GM21526 (cell line): ENCODE data around the gene UGT1A10.
"Not testable (repeated sequence)": the region's sequence is repeated elsewhere in the genome, so short reads cannot be mapped to it uniquely, and the experiment has no call there.

Experiments used
- ATAC-seq: cut with Tn5 transposase; IDR thresholded peaks from one replicate; pipeline ENCODE4 v1.9.1; 2021; ENCODE audit warnings: moderate library complexity; ENCODE audit not compliant: unreplicated experiment, low FRiP score

Gene UGT1A10

GRCh38 chr2:233636306-233636705 is at the start of gene UGT1A10:
TSS of gene UGT1A10 (plus strand) at chr2:233636448. CDS start at chr2:233636523, 75 bp downstream.
- not testable (repeated sequence) for ATAC-seq

DNA sequence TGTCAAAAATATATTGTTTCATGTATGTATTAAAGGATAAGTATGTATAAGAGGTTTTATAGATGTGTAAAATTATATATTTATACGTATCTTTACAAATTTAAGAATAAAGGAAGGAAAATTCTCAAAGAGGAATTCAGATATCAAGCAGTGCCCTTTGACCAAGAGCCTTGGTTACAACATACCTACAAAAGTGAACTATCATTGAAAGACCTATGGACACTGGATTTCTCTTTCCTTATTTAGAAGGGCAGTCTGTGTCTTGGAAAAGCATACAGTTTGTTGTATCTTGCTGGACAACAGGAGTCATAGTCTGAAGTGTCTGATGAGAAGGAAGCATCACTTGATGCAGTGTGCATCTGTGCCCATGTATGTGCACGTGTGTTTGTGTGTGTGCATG is 47.8 kb upstream of the UGT1A10 start:
- no peak for ATAC-seq

GRCh38 chr2:233592706-233593105 is 43.5 kb upstream of the UGT1A10 start:
- ATAC-seq, result not testable (repeated sequence)

GRCh38 chr2:233593201-233593600 is 43.0 kb upstream of the UGT1A10 start:
- no peak for ATAC-seq

GRCh38 chr2:233597522-233597921 is 38.7 kb upstream of the UGT1A10 start:
- ATAC-seq, result no peak

- no peak for ATAC-seq
These were observed 37.3 kb upstream of the UGT1A10 start for GRCh38 chr2:233598952-233599351.

DNA sequence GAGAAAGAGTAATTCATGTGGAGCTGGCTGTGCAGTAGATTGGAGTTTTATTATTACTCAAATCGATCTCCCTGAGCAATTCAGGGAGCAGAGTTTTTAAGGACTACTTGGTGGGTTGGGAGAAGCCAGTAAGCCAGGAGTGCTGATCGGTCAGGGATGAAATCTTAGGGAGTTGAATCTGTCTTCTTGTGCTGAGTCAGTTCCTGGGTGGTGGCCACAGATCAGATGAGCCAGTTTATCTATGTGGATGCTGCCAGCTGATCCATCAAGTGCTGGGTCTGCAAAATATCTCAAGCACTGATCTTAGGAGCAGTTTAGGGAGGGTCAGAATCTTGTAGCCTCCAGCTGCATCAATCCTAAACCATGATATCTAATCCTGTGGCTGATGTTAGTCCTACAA is 35.9 kb upstream of the UGT1A10 start:
- ATAC-seq, result no peak

GRCh38 chr2:233602076-233602475 is 34.2 kb upstream of the UGT1A10 start:
- ATAC-seq, result no peak

DNA sequence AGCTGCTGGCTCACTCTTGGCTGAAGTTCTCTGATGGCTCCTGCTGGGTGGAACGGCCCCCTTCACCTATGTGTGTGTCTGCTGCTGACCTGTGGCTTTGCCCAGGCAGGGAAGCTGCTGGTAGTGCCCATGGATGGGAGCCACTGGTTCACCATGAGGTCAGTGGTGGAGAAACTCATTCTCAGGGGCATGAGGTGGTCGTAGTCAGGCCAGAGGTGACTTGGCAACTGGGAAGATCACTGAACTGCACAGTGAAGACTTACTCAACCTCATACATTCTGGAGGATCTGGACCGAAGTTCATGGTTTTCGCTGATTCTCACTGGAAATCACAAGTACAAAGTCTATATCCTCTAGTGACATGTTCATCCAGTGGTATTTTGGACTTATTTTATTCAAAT is 32.7 kb upstream of the UGT1A10 start:
- no peak for ATAC-seq

GRCh38 chr2:233604826-233605225 is 31.4 kb upstream of the UGT1A10 start:
- ATAC-seq, result no peak

DNA sequence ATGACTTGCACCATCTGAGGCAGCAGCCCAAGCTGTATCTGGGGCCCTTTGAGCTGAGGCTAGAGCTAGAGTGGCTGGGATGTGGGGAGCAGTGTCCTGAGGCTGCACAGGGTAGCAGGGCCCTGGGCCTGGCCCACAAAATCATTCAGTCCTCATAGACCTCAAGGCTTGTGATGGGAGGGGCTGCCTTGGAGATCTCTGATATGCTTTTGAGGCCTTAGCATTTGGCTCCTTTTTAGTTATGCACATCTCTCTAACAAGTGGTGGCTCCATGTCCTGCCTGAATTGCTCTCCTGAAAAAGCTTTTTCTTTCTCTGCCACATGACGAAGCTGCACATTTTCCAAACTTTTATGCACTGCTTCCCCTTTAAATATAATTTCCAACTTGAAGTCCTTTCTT is 30.6 kb upstream of the UGT1A10 start:
- ATAC-seq, result no peak

DNA sequence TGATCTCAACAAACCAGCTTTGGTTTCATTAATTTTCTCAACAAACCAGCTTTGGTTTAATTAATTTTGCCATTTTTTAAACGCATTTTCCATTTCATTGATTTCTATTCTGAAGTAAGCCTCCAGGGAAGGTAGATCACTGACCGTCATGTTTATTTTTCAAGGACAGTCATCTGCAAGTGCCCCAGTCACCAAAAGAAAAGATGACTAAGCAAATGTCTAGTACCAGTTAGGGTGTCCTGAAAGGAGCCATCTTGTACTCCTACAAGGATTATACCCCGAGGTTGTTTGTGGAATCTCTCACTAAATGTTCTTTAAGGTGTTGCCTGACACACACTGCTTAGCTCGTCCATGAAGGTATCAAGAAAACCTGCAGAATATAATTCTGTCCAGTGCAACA is 25.0 kb upstream of the UGT1A10 start:
- no peak for ATAC-seq

GRCh38 chr2:233617476-233617875 is 18.8 kb upstream of the UGT1A10 start, which contains the start of gene UGT1A8:
TSS of gene UGT1A8 (plus strand) at chr2:233617633. CDS start at chr2:233617708, 75 bp downstream.
- not testable (repeated sequence) for ATAC-seq

DNA sequence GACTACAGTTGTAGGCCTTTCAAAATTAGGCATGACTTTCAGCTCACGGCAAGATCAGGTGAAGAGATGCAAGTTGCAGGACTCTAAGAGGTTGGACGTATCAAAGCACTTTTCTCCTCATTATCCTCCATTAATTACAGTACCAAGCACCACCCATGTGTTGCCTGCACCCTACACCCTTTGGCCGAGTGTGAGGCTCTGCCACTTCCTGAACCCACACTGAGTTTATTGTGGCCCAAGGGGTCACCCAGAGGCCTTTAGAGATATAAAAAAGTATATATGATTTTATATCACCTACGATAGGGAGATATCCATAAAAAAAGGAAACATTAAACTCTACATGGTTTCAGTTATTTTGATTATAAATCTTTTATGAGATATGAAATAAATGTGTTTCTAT is 16.0 kb upstream of the UGT1A10 start:
- no peak for ATAC-seq

- not testable (repeated sequence) for ATAC-seq
These were observed 14.4 kb upstream of the UGT1A10 start for GRCh38 chr2:233621863-233622262.

- no peak for ATAC-seq
These were observed 8.8 kb upstream of the UGT1A10 start for GRCh38 chr2:233627331-233628025.

DNA sequence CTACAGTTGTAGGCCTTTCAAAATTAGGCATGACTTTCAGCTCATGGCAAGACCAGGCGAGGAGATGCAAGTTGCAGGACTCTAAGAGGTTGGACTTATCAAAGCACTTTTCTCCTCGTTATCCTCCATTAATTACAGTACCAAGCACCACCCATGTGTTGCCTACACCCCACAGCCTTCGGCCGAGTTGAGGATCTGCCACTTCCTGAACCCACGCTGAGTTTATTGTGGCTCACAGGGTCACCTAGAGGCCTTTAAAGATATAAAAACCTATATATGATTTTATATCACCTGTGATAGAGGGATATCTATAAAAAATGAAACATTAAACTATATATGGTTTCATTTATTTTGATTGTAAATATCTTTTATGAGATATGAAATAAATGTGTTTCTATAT is 2.6 kb downstream of the UGT1A10 start:
- no peak for ATAC-seq

GRCh38 chr2:233639860-233640259 is 3.6 kb downstream of the UGT1A10 start:
- ATAC-seq, result no peak

DNA sequence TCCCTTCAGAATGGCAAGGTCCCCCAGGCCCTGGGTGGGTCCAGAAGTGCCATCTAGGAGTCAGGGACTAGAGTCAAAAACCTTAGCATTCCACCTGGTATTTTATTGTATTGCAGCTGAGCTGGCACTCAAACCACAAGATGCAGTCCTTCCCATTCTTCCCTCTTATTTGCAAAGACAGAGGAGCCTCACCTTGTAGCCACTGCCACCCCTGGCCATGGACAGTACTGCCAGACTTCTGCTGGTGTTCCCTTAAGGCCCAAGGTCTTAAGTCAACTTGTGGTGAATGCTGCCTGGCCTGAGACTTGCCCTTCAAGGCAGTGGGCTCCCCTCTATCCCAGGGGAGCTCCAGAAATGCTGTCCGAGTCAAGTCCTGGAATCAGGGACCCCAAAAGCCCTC is 6.9 kb downstream of the UGT1A10 start:
- ATAC-seq, result no peak

DNA sequence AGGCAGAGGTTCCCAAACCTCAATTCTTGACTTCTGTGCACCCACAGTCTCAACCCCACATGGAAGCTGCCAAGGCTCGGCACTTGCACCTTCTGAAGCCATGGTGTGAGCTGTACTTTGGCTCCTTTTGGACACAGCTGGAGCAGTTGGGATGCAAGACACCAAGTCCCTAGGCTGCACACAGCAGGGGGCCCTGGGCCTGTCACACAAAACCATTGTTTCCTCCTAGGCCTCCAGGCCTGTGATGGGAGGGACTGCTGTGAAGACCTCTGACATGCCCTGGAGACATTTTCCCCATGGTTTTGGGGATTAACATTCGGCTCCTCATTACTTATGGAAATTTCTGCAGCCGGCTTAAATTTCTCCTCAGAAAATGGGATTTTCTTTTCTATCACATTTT is 9.8 kb downstream of the UGT1A10 start:
- ATAC-seq, result not testable (repeated sequence)

- ATAC-seq, result no peak
These were observed 14.7 kb downstream of the UGT1A10 start for GRCh38 chr2:233650981-233651380.

DNA sequence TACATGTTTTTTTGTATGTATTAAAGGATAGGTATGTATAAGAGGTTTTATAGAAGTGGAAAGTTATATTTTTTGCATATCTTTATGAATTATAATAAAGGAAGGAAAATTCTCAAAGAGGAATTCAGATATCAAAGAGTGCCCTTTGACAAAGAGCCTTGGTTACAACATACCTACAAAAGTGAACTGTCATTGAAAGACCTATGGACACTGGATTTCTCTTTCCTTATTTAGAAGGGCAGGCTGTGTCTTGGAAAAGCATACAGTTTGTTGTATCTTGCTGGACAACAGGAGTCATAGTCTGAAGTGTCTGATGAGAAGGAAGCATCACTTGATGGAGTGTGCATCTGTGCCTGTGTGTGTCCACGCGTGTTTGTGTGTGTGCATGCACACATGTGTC is 15.2 kb downstream of the UGT1A10 start:
- no peak for ATAC-seq

- ATAC-seq, result no peak
These were observed 18.3 kb downstream of the UGT1A10 start for GRCh38 chr2:233654501-233654900.
